ENCODE measurements around the gene NEB. TPM values are rescaled to one million over a fixed set of nuclear protein-coding genes. Genes with fewer than 3 reads are reported as not detected.
"Not testable (repeated sequence)": the region's sequence is repeated elsewhere in the genome, so short reads cannot be mapped to it uniquely, and the experiment has no call there.

Gene NEB
- total RNA-seq, 1 donor from 2014 or later, result 5.0 TPM

GRCh38 chr2:151716721-151717120 is 17.6 kb downstream of the NEB start:
- Mint-ChIP-seq H3K27ac (peak overlapping the region; percentile 1), H3K9me3 (no peaks in the 10 kb centered on the region), H3K27me3 (no peaks in the 10 kb centered on the region), H3K36me3 (no peaks in the 10 kb centered on the region), H3K4me3 (no peak overlapping the region), H3K4me1 (ENCODE audit: unreplicated experiment) (no peaks in the 10 kb centered on the region)
- TF ChIP-seq, protein P1, sequence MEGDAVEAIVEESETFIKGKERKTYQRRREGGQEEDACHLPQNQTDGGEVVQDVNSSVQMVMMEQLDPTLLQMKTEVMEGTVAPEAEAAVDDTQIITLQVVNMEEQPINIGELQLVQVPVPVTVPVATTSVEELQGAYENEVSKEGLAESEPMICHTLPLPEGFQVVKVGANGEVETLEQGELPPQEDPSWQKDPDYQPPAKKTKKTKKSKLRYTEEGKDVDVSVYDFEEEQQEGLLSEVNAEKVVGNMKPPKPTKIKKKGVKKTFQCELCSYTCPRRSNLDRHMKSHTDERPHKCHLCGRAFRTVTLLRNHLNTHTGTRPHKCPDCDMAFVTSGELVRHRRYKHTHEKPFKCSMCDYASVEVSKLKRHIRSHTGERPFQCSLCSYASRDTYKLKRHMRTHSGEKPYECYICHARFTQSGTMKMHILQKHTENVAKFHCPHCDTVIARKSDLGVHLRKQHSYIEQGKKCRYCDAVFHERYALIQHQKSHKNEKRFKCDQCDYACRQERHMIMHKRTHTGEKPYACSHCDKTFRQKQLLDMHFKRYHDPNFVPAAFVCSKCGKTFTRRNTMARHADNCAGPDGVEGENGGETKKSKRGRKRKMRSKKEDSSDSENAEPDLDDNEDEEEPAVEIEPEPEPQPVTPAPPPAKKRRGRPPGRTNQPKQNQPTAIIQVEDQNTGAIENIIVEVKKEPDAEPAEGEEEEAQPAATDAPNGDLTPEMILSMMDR (conservative IDR thresholded peaks at IDR 0.05), result no peak
- no peak for DNase-seq (ENCODE audit: extremely low spot score, unreplicated experiment)

- no peaks in the 10 kb centered on the region for H3K27me3 Mint-ChIP-seq
- H3K4me1 Mint-ChIP-seq (ENCODE audit: unreplicated experiment), result no peaks in the 10 kb centered on the region
- H3K9me3 Mint-ChIP-seq, result no peaks in the 10 kb centered on the region
- no peak overlapping the region for H3K27ac Mint-ChIP-seq
- TF ChIP-seq, protein P1 (conservative IDR thresholded peaks at IDR 0.05), result no peak
- no peak overlapping the region for H3K4me3 Mint-ChIP-seq
- no peaks in the 10 kb centered on the region for H3K36me3 Mint-ChIP-seq
- no peak for DNase-seq (ENCODE audit: extremely low spot score, unreplicated experiment)
Measured at GRCh38 chr2:151713291-151713903, 20.9 kb downstream of the NEB start.

DNA sequence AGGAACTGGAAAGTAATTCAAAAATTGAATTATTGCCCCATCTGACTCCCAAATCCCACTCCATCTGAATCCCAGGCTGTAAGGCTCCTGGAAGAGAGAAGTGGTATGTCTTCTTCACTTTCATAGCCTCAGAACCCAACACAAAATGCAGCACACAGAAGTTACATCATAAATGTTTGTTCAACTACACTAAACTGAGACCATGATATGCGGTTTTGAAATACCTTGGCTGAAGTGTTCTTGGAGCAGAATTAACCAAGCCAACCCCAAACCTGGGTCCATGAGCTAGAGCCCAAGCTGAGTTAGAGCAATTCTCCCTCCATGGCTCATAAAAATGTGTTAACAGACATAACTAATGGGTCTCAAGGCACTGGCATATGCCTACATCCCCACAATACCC is 23.3 kb downstream of the NEB start:
- Mint-ChIP-seq H3K27me3 (peaks cover 2% of the 10 kb centered on the region), H3K4me3 (no peak overlapping the region), H3K4me1 (ENCODE audit: unreplicated experiment) (no peaks in the 10 kb centered on the region), H3K9me3 (no peaks in the 10 kb centered on the region), H3K27ac (no peak overlapping the region), H3K36me3 (no peaks in the 10 kb centered on the region)
- no peak for DNase-seq (ENCODE audit: extremely low spot score, unreplicated experiment)
- TF ChIP-seq, protein P1 (conservative IDR thresholded peaks at IDR 0.05), result no peak

- H3K9me3 Mint-ChIP-seq, result no peaks in the 10 kb centered on the region
- no peak overlapping the region for H3K4me3 Mint-ChIP-seq
- no peaks in the 10 kb centered on the region for H3K4me1 Mint-ChIP-seq (ENCODE audit: unreplicated experiment)
- DNase-seq (ENCODE audit: extremely low spot score, unreplicated experiment), result no peak
- peaks cover 2% of the 10 kb centered on the region for H3K27me3 Mint-ChIP-seq
- H3K36me3 Mint-ChIP-seq, result no peaks in the 10 kb centered on the region
- no peak overlapping the region for H3K27ac Mint-ChIP-seq
- TF ChIP-seq, protein P1 (conservative IDR thresholded peaks at IDR 0.05), result no peak
Measured at GRCh38 chr2:151708788-151709187, 25.5 kb downstream of the NEB start.

DNA sequence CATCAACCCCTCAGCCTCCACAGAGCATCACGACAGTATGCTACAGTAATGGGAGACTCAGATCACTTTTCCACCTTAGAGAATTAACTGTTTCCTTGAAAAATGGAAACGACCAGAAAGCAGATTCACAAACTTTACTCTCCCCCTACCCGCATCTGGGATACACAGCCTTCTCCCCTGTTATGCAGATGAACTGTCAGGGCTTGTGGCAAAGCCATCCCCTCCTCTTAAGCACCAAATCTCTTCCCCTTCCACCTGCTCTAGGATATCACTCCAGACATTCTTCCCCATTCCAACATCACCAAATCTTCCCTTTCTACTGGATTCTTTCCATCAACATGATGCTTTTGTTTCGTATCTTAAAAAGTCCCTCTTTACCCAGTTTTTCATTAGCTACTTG is 26.4 kb downstream of the NEB start:
- Mint-ChIP-seq H3K4me1 (ENCODE audit: unreplicated experiment) (no peaks in the 10 kb centered on the region), H3K36me3 (no peaks in the 10 kb centered on the region), H3K27ac (no peak overlapping the region), H3K27me3 (peaks cover 2% of the 10 kb centered on the region), H3K9me3 (no peaks in the 10 kb centered on the region), H3K4me3 (no peak overlapping the region)
- DNase-seq (ENCODE audit: extremely low spot score, unreplicated experiment), result no peak
- TF ChIP-seq, protein P1 (conservative IDR thresholded peaks at IDR 0.05), result no peak

GRCh38 chr2:151704480-151704961 is 29.8 kb downstream of the NEB start:
- not testable (repeated sequence) for H3K9me3 Mint-ChIP-seq; DNase-seq (ENCODE audit: extremely low spot score, unreplicated experiment); H3K36me3 Mint-ChIP-seq; H3K4me1 Mint-ChIP-seq (ENCODE audit: unreplicated experiment); H3K27me3 Mint-ChIP-seq; H3K27ac Mint-ChIP-seq; H3K4me3 Mint-ChIP-seq

DNA sequence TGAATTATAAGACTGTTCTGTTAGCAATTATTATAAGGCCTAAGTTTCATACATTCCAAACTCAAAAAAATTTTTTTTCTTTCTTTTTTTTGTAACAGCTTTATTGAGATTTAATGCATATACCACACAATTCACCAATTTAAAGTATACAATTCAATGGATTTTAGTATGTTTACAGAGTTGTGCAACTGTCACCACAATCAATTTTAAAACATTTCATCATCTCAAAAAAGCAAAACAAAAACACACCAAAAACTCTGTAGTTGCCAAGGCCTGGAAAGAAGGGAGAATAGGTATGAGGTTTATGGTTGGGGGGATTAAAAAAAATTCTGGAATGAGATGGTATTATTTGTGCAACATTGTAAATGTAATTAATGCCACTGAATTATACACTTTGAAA is 36.1 kb downstream of the NEB start:
- not testable (repeated sequence) for H3K4me3 Mint-ChIP-seq; H3K27me3 Mint-ChIP-seq; H3K27ac Mint-ChIP-seq; H3K4me1 Mint-ChIP-seq (ENCODE audit: unreplicated experiment); DNase-seq (ENCODE audit: extremely low spot score, unreplicated experiment); H3K36me3 Mint-ChIP-seq; H3K9me3 Mint-ChIP-seq

Data from type B pancreatic cell (in vitro differentiated cells).